GM04503 (cell line): Measurements from ENCODE around the gene ESYT1.

ENCODE experiments used
- DNase-seq: peaks from one replicate; pipeline ENCODE4 v3.0.0-alpha.2; 2012; ENCODE audit warnings: low read depth

ESYT1 gene

DNA sequence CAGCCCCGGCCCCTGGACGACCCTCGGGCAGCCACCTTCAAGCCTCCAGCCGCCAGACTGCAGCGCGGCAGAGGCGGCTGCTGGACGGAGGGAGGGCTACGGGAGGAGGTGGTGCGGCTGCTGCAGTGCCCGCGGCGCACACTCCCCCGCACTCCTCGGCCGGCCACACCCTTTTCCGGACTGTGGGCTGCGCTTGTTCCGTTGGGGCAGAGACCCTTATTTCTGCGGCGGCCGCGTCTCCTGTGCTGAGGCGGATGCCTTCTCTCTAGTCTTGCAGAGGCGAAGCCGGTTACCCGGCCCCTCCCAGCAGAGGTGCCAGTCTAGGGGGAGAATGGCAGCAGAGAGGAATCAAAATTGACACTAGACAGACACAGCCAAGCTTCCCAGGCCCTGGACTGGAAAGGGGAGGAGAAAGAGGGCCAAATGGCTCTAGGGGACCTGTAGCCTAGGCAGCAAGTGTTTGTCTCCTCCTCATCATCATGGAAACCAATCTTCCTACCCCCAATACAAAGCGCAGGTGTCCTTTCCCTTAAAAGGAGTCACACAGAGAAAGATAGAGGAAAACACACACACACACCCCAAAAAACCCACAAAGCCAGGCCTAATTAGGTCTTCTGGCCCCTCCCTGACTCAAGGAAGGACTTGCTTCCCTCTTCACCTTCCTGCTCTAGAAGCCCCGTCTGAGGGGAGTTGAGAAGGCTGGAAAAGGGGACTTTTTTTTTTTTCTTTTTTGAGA, 1.3 kb downstream of the ESYT1 start:
- no peak for DNase-seq

DNA sequence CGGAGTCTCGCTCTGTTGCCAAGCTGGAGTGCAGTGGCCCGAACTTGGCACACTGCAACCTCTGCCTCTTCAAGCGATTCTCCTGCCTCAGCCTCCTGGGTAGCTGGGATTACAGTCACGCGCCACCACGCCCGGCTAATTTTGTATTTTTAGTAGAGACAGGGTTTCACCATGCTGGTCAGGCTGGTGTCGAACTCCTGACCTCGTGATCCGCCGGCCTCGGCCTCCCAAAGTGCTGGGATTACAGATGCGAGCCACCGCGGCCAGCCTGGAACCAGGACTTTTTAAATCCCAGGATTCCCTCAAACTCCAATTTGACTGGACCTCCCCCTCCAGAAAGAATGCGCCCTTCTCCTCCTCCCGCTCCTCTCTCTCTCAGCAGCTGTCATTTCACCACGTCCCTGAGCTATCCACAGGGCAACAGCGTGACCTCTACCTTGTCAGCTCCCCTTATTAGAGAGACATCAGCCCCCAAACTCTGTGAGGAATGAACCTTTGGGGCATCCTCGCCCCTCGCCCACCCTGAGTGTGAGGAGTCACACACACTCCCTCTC, 2.0 kb downstream of the ESYT1 start:
- DNase-seq = no peak

DNA sequence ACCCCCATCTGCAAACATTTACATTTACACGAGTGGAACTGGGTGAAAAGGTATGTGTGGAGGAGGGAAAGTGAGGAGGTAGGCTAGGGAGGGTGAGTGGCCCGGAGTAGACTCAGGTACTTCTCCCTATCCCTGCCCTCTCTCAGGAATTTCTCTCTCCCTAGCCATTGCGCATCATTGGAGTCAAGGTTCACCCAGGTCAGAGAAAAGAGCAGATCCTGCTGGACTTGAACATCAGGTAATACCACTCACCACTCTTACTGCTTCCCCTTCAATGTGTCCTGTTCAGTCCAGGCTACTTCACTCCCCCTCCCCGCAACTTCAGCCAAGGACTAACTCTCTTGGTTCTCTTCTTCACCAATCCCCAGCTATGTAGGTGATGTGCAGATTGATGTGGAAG, 2.8 kb downstream of the ESYT1 start:
- no peak for DNase-seq

DNA sequence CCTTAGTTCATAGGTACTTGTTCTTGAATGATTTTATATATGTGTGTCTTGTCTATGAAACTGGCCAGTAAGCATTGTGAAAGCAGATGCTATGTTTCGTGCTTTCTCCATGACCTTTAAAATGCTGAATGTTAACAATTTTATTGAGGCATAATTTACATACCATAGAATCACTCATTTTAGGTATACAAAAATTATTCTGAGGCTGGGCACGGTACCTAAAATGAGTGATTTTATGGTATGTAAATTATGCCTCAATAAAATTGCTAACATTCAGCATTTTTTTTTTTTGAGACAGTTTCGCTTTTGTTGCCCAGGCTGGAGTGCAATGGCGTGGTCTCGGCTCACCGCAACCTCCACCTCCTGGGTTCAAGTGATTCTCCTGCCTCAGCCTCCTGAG, 6.8 kb downstream of the ESYT1 start:
- DNase-seq = no peak

DNA sequence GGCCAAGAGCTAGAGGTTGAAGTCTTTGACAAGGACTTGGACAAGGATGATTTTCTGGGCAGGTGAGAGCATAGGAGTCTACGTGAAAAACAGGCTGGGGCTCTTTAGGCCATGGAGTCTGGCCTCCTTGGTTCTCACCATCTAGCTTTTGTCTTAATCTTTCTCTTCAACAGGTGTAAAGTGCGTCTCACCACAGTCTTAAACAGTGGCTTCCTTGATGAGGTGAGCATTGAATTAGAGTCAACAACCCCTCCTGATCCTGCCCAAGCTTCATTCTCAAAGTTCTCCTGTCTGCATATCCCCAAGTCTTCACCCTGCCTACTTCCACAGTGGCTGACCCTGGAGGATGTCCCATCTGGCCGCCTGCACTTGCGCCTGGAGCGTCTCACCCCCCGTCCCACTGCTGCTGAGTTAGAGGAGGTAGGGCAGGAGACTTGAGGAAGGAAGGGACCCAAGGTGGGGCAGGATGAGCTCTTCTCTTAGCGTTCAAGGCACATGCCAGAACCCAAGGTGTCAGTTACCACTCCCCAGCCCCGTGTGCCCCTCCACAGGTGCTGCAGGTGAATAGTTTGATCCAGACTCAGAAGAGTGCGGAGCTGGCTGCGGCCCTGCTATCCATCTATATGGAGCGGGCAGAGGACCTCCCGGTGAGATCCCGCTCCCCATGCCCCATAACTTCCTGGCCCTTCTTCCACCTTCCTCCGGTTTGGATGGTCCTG, 9.9 kb downstream of the ESYT1 start:
- no peak for DNase-seq

DNA sequence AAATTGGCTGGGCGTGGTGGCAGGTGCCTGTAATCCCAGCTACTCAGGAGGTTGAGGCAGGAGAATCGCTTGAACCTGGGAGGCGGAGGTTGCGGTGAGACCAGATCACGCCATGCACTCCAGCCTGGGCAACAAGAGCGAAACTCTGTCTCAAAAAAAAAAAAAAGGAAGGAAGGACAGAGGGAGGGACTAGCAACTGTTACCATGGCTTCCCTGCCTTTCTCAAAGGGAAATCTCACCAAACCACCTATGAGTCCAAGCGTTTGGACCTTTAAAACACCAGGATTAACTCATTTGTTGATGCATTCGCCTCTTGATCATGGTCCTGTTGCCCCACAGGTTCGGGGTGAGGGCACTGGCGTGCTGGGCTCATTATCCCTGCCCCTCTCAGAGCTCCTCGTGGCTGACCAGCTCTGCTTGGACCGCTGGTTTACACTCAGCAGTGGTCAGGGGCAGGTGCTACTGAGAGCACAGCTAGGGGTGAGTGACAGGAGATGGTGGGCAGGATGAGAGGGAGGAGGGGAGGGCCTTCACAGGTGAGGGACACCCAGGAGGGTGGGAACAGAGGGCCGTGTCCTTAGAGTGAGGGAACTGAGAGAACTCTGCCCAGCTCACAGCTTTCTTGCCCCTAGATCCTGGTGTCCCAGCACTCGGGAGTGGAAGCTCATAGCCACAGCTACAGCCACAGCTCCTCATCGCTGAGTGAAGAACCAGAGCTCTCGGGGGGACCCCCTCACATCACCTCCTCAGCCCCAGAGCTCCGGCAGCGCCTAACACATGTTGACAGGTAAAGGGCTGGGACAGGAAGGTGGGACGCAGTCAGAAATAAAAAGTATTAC, 14.1 kb downstream of the ESYT1 start:
- no peak for DNase-seq

DNA sequence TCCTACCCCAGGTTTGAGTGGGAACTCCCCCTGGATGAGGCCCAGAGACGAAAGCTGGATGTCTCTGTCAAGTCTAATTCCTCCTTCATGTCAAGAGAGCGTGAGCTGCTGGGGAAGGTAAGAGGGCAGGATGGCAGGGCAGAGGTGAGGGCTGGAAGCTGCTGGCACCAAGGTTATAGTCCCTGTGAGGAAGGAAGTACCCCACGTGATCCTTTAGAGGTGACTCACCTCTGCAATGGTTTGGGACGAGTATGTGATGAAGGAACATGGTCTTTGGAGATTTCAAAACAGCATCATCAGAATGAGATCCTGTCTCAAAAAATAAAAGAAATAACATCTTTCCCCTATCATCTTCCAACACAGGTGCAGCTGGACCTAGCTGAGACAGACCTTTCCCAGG, 15.2 kb downstream of the ESYT1 start:
- DNase-seq = no peak

DNA sequence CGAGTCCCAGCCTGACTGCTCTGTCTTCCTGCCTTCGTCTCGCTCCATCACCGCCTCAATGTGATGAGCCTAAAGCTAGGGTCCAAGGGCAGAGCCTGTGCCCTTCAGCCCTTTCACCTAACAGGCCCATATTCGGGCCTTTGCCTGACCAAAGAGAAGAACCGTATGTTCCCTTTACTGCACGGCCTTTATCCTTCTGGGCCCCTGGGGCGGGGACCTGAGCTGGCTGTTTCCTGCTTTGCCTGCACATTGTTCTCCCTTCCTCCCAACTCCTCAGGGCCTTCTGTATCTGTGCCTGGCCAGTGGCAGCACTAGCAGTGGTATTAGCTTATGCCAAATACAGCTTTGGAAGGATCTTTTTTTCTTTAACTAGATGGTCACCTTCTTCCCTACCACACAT, 15.8 kb downstream of the ESYT1 start:
- DNase-seq = no peak

DNA sequence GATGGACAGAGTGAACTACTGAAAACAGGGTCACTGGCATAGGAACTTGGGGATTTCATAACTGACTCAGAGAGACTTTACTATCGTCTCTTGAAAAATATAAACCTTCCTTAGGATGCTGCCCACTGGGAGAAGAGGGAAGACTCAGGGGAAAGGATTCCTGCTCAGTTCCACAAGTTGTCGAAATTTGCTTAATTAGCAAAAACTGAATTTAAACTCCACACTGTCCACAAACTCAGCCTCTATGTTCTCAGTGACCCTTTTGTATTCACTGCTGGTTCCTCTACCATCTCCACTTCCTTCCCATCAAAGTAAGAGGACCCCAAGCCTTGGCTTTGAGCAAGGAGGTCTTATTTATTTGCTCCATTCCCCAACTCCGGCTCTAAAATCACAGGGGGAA, 17.1 kb downstream of the ESYT1 start:
- DNase-seq = no peak

DNA sequence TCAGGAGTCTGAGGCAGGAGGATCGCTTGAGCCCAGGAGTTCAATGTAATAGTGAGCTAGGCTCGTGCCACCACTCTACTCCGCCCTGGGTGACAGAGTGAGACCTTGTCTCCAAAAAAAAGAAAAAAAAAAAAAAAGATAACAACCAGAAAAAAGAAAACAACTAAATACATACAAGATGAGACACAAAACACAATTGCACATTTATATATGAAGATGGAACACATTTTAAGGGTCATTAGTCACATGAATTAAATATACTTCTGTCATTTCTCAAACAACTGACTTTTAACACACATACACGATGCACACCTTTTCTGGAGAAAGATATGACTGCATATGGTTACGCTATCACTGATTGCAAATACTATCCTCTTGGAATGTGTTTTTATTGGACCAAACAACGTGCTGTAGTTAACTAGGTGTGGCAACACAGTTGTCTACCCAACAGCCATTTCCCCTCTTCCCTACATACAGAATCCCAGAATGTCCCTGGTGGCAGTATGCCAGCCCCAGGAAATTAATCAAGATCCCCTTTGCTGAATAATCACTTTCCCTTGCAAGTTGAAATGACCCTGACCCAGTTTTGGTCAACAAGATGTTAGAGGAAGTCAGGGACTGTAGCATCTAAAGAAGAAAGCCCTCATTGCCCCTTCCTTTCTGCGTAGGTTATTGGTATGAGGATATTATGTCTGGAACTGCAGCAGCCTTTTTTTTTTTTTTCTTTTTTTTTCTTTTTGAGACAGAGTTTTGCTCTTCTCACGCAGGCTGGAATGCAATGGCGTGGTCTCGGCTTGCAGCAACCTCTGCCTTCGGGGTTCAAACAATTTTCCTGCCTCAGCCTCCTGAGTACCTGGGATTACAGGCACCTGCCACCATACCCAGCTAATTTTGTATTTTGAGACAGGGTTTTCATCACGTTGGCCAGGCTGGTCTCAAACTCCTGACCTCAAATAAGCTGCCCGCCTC, 18.7 kb downstream of the ESYT1 start:
- DNase-seq = no peak

DNA sequence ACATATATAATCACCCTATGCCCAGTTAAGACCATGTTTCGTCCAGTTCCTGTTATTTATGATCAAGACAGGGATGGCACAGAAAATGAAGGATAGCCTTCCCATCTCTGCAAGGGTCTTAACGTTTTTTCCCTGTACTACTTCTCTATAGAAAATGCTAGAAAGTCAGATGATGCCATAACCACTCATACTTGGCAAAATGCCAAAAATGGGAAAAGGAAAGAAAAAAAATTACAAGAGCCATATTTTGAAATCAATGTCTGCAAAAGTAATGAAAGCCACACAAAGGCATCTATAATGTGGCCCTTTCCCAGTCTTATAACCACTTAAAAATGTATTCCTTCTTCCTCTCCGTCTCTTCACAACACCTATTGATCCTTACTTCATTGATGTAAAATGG, 22.5 kb downstream of the ESYT1 start:
- DNase-seq = no peak

DNA sequence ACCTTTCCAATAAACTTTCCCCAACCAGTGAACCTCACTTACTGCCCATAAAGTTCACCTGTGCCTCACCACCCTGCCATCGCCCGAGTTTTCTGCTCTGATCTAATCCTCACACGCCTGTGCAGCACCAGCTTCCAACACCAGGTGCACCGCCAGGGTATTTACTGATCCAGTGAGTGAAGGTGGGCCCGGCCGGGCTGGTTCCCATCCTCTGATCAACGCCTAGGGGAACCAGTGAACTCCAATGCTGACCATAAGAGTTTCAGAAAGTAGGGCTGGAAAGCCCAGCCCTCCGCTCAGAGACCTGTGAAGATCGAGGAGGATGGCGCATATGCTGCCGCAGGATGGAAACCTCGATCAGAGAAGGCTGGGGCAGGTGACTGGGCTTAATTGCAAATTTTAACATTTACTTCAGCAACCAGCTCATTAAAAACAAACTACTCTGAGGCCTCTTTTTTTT, 23.6 kb downstream of the ESYT1 start:
- no peak for DNase-seq

DNA sequence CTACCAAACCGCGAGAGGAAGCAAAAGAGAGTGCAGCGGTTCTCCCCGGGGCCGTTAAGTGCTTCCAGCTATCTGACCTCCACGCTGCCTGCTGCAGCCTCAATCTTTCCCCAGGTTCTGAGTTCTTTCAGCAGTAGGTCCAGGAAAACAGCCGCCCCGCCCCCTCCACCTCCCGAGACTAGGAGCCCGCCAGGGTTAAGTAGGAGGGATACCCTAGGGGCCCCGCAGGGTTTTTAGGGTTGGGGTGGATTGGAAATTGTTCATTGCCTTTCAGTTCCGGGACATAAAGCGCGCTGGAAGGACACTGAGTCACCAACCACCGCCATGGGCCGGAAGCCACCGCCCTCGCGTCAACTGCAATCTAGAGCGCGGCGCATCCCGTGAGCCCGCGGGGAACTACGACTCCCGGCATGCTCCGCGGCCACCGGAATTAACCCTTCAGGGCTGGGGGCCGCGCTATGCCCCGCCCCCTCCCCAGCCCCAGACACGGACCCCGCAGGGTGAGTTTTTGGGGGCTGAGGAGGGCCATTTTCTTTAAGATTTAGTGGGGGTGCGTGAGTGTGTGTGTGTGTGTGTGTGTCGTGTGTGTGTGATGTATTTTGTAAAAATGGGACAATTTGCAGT, 24.2 kb downstream of the ESYT1 start, which contains the start of gene MYL6B:
MYL6B (plus strand) TSS at position 456 of the 624 bp plus-strand sequence. CDS start 1,332 bp downstream, outside the sequence.
- peak; percentile 47 for DNase-seq

DNA sequence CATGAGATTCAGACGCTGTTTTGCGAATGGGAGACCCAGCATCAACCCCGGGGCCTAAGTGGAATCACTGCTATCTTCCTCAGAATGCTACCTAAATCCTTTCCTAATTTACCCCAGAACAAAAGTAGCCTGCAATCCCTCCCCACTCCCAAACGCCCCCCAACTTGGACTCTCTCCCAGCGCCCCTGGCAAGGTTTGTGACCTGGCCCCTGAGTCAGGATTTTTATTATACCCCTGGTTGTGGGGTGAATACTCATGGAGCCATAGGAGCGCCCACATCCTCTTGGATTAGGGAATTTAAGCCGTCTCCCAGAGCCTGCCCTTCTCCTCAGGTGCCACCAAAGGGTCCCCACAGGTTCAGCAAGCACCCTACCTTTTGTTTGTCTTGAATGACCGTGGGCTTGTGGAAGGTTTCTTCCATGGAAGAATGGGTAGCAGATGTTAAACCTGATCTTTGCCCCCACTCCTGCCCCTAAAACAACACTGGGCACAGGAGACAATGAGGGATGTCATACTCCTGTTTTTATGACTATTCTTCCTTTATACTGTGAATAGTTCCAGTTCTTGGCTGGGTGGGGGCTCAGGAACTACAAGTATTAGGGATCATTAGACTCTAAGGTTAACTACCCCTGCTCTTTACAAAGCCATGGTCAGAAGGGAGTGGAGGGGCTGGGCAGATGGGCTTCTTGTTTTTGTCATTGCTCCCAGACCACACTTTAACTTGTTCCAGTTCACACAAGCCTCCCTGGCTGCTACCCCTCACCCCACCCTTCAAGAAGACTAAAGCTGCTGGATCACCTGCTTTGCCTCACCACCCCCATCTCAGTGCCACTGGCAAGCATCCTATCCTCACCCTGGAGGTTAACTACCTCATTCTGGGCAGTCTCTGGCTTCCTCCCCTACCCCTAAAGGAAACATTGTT, 24.9 kb downstream of the ESYT1 start:
- DNase-seq = no peak

DNA sequence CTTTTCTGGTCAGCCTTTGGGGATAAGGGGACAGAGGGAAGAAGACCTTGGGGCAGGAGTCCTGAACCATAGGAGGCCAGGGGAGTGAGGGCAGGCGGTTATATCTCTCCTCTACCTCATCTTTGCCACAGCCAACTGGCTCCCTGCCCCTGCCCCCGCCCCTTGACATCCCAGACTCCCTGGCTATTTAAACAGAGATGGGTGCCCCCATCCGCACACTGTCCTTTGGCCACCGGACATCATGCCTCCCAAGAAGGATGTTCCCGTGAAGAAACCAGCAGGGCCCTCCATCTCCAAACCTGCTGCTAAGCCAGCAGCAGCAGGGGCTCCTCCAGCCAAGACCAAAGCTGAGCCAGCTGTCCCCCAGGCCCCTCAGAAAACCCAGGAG, 25.6 kb downstream of the ESYT1 start:
- DNase-seq = no peak

DNA sequence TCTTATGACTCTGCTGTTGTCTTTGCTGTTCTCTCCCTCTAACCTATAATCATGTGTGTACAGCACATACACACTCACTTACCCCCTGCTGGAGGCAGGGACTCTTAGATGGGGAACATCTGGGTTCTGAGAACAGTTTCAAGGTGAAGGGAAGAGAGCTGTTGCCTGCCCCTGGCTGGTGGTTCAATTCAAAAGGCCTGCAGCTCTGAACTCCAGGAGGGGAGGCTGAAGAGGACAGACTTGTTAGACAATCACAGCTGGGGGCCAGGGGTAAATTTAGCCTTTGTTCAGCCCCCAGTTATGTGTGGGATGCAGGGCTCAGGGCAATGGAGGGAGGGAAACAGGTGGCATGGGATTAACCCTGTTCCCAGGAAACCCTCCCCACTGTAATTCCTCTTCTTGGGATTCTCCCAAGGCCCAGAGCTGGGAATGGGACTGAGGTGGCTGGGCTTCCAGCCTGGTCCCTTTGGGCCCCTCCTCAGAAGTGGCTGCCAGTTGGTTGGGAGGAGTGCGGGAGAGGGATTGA, 26.2 kb downstream of the ESYT1 start:
- no peak for DNase-seq

DNA sequence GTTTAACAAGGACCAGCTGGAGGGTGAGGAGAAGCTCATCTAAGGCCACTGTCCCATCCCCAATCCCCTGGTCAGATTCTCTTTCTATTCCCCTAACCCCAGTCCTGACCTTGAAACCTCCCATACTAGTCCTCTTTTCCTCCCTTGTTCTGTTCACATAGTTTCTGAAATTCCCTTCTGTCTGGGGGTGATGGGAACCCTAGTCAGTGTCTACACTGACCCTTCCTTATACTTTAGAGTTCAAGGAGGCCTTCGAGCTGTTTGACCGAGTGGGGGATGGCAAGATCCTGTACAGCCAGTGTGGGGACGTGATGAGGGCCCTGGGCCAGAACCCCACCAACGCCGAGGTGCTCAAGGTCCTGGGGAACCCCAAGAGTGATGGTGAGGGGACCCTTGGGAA, 26.8 kb downstream of the ESYT1 start:
- no peak for DNase-seq

DNA sequence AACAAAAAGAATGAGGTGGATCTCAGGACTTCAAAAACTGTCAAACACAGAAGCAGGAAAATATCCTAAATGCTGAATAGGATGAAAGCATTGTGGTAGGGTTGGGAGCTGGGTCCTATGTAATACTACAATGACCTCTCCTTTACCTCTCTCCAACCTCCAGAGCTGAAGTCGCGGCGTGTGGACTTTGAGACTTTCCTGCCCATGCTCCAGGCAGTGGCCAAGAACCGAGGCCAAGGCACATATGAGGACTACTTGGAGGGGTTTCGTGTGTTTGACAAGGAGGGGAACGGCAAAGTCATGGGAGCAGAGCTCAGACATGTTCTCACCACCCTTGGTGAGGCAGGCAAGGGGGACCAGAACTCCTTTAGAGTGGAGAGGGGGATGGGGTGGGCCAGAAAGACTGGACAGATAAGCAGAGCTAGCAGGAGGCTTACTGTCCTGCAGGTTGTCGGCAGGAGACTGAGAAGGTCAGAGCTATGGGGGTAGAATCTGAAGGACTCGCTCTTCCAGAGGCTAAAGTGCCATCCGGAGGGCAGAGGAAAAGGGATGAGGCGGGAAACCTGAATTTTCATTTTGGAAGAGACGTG, 27.3 kb downstream of the ESYT1 start:
- no peak for DNase-seq
